CD4-positive, alpha-beta T cell treated with Interleukin-6 at 100 ng/mL for 8 hours (primary cell): Measurements from ENCODE around the gene IGFL3.

Source experiments
- DNase-seq: peaks from one replicate; pipeline ENCODE4 v3.0.0-alpha.2; 2020; ENCODE audit warnings: mixed read lengths, low spot score

The IGFL3 gene

DNA sequence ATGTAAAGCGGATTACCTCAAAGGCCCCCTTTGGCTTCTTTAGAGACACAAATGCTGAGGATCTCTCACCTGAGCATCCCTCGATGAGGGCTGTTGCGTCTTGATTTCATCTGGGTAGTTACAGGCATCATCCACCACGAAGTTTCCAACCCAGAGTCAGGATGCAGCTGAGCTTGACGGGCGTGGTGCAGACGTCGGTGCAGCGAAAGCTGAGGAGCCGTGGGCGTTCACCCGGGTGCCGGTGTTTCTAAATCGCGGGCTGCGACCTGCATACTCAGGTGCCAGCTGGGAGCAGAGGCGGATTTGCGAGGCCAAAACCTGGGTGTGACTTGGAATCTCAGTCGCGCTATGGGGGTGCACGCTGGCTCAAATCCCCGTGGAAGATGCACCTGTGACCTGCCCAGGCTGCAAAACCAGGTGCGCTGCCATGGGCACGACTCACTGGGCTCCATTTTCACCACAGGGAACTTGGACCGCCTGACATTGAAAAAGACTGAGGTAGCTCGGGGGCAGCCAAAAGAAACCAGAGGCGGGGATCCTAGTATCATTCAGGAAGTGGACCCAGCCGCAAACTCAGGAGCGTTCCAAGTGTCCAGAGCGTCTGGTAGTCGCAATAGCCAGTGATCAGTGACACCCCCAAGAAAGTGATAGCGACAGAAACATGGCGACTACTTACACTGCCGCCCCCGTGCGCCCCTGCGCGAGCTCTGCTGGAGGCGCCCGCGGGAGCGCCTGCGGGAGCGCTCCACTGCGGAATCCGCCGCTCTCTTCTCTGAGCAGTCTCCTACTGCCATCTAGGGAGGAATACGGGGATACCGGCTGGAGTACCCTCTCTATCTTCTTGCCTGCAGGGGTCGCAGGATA lies 47.3 kb downstream of the IGFL3 start:
- DNase-seq, result no peak

DNA sequence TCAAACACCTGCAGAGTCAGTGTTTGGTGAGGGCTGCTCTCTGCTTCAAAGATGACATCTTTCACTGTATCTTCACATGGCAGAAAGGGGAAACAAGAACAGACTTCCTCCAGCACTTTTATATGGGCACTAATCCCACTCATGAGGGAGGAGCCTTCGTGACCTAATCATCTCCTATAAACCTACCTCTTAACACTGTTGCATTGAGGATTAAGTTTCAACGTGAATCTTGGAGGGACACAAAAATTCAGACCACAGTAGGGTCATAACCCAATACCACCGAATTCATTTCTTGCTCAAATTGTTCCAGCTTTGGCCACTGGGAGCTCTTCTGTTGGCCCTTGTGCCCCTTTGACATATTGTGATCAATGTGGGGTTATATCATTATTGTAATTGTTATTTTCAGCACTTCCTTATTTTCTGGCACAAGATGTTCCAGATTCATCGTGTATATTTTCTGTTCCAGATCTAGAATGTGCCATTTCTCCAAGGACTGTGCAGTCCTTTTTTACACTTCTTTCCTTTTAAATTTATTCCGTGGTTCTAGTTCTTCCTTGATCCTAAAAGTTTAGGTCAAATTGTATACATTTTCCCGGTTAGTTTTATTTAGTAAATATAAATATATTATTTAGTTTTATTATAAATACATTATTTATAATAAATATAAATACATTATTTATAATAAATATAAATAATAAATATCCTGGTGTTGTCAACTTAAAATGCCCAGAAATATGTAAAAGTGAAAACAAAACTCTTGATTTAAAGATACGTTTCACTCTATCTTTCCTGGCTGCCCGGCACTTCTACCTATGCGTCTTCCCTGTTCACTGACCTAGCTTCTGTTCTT lies 48.2 kb downstream of the IGFL3 start:
- no peak for DNase-seq

DNA sequence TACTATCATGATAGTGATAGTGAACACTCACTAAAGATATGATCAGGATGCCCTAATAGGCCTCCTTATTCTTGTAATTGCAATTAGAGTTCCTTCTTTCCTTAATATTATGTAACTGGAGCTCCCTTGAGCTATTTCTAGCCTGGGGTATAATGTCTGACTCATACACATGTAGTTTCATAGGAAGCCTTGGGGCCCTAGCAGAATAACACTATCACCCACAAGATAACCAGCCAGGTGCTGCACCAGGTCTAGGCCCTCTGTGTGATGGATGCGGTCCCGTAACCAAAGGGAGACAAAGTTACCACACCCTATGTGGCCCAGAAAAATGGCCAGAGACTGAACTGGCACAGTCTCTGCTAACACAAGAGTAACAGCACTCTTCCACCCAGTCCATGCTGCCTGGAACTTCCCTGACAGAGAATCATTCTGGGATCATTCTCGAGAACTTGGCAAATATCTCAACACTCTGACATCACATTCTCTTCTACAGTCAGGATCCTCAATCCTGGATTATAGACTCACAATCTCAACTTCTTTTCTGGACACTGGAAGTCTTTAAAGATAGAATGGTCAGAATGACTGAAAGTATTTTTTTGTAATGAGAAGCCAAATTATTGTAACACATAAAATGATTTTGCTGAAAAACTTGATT lies 51.1 kb downstream of the IGFL3 start:
- DNase-seq, result no peak
